SK-N-SH treated with all-trans-retinoic acid at 6 μM for 48 hours (cell line): ENCODE results near the gene APOL2.

ENCODE experiments used
- ATAC-seq: fragments of 200-7000 bp; cut with Tn5 transposase; 3 replicates; pipeline ENCODE4 v1.9.1; 2020; ENCODE audit warnings: mild to moderate bottlenecking, moderate library complexity
- ARNTL ChIP-seq: fragments of 450-650 bp; formaldehyde crosslinking; IDR thresholded peaks from 2 replicates; pipeline ENCODE4 v1.5.0; 2020; ENCODE audit warnings: low read depth, mild to moderate bottlenecking, moderate library complexity, borderline replicate concordance
- CSDC2 ChIP-seq: fragments of 250-450 bp; sonication (Bioruptor Pico); IDR thresholded peaks from 2 replicates; pipeline ENCODE4 v1.5.0; 2020; ENCODE audit warnings: mild to moderate bottlenecking, moderate library complexity
- GLIS3 ChIP-seq: fragments of 250-450 bp; sonication (Bioruptor Pico); IDR thresholded peaks from 2 replicates; pipeline ENCODE4 v1.5.0; 2020; ENCODE audit warnings: mild to moderate bottlenecking, moderate library complexity
- ISL1 ChIP-seq: fragments of 250-450 bp; sonication (Bioruptor Pico); IDR thresholded peaks from 2 replicates; pipeline ENCODE4 v2.1.2; 2022; ENCODE audit warnings: mild to moderate bottlenecking, moderate library complexity
- OSR1 ChIP-seq: fragments of 250-450 bp; sonication (Bioruptor Pico); IDR thresholded peaks from 2 replicates; pipeline ENCODE4 v1.8.0; 2022; ENCODE audit warnings: moderate library complexity, mild to moderate bottlenecking, inconsistent platforms
- PATZ1 ChIP-seq: fragments of 250-450 bp; sonication (Bioruptor Pico); IDR thresholded peaks from 2 replicates; pipeline ENCODE4 v1.8.0; 2020; ENCODE audit warnings: mild to moderate bottlenecking, moderate library complexity, borderline replicate concordance
- PPARA ChIP-seq: fragments of 250-450 bp; sonication (Bioruptor Pico); IDR thresholded peaks from 2 replicates; pipeline ENCODE4 v1.5.0; 2020; ENCODE audit warnings: mild to moderate bottlenecking, borderline replicate concordance
- RARB ChIP-seq: fragments of 250-450 bp; sonication (Bioruptor Pico); IDR thresholded peaks from 2 replicates; pipeline ENCODE4 v1.8.0; 2021; ENCODE audit warnings: mild to moderate bottlenecking, moderate library complexity
- TCF4 ChIP-seq: fragments of 250-450 bp; sonication (Bioruptor Pico); IDR thresholded peaks from 2 replicates; pipeline ENCODE4 v1.8.0; 2021; ENCODE audit warnings: mild to moderate bottlenecking, moderate library complexity, borderline replicate concordance
- TOX ChIP-seq: fragments of 250-450 bp; sonication (Bioruptor Pico); IDR thresholded peaks from 2 replicates; pipeline ENCODE4 v1.8.0; 2021; ENCODE audit warnings: mild to moderate bottlenecking, moderate library complexity, borderline replicate concordance
- TSHZ2 ChIP-seq: fragments of 250-450 bp; sonication (Bioruptor Pico); IDR thresholded peaks from 2 replicates; pipeline ENCODE4 v1.5.0; 2020; ENCODE audit warnings: mild to moderate bottlenecking, moderate library complexity
- ZNF565 ChIP-seq: fragments of 450-650 bp; formaldehyde crosslinking; conservative IDR thresholded peaks from 2 replicates; pipeline ENCODE4 v1.5.0; 2020; ENCODE audit warnings: low read depth, mild to moderate bottlenecking, moderate library complexity
- ZNF70 ChIP-seq: fragments of 450-650 bp; formaldehyde crosslinking; IDR thresholded peaks from 2 replicates; pipeline ENCODE4 v1.5.0; 2020; ENCODE audit warnings: mild to moderate bottlenecking, moderate library complexity
- ZNF8 ChIP-seq: fragments of 450-650 bp; formaldehyde crosslinking; IDR thresholded peaks from 2 replicates; pipeline ENCODE4 v1.5.0; 2020; ENCODE audit warnings: mild to moderate bottlenecking, moderate library complexity
- TF ChIP-seq, protein P1 (sequence below): fragments of 250-450 bp; sonication (Bioruptor Pico); IDR thresholded peaks from 2 replicates; pipeline ENCODE4 v1.5.1; 2021; ENCODE audit warnings: mild to moderate bottlenecking, moderate library complexity
- TF ChIP-seq, protein P2 (sequence below): fragments of 250-450 bp; sonication (Bioruptor Pico); IDR thresholded peaks from 2 replicates; pipeline ENCODE4 v1.8.0; 2021; ENCODE audit warnings: low read depth, mild to moderate bottlenecking, moderate library complexity, borderline replicate concordance

The APOL2 gene

GRCh38 chr22:36282328-36282831 lies 43.1 kb upstream of the APOL2 start:
- TF ChIP-seq GLIS3 (CRISPR knock-in tag) (no peak), ARNTL (CRISPR knock-in tag) (no peak), TSHZ2 (no peak), PPARA (CRISPR knock-in tag) (no peak), ZNF8 (no peak), ZNF565 (CRISPR knock-in tag) (no peak), ZNF70 (CRISPR knock-in tag) (no peak), CSDC2 (CRISPR knock-in tag) (no peak), ISL1 (CRISPR knock-in tag) (no peak)
- TF ChIP-seq, protein P1, sequence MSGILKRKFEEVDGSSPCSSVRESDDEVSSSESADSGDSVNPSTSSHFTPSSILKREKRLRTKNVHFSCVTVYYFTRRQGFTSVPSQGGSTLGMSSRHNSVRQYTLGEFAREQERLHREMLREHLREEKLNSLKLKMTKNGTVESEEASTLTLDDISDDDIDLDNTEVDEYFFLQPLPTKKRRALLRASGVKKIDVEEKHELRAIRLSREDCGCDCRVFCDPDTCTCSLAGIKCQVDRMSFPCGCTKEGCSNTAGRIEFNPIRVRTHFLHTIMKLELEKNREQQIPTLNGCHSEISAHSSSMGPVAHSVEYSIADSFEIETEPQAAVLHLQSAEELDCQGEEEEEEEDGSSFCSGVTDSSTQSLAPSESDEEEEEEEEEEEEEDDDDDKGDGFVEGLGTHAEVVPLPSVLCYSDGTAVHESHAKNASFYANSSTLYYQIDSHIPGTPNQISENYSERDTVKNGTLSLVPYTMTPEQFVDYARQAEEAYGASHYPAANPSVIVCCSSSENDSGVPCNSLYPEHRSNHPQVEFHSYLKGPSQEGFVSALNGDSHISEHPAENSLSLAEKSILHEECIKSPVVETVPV (CRISPR knock-in tag): no peak
- TF ChIP-seq, all 23 proteins: peak for 0
- no peak for ATAC-seq

DNA sequence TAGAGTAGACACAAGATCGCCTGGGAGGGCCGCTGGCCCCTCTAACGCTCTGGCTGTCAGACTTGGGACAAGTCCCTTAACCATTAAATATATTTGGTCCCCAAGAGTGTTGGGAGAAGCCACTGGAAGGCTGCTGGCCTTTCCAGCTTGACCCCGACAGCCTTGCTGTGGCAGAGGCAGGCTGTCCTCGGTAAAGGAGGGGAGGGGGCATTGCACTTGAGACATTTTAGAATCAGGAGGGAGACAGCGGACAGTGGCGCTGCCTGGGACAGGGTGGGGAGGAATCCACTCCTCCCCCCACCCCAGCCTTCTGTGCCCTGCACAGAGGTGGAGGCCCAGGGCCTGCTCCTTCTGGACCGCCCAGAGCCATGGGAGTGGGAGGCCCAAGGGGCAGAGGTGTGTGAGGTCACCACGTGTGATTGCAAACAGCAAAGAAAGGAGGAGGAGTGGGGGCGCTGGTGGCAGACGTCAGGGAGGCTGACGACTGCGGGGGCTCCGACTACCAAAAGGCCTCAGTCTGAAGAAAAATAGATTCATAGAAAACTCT lies 42.5 kb upstream of the APOL2 start:
- TF ChIP-seq, protein P1 (CRISPR knock-in tag): no peak
- TF ChIP-seq RARB (CRISPR knock-in tag): no peak
- TF ChIP-seq PPARA (CRISPR knock-in tag): no peak
- no peak for TF ChIP-seq PATZ1 (CRISPR knock-in tag)
- no peak for TF ChIP-seq OSR1 (CRISPR knock-in tag)
- no peak for TF ChIP-seq ZNF8
- TF ChIP-seq, all 23 proteins: peak for 0
- no peak for ATAC-seq

DNA sequence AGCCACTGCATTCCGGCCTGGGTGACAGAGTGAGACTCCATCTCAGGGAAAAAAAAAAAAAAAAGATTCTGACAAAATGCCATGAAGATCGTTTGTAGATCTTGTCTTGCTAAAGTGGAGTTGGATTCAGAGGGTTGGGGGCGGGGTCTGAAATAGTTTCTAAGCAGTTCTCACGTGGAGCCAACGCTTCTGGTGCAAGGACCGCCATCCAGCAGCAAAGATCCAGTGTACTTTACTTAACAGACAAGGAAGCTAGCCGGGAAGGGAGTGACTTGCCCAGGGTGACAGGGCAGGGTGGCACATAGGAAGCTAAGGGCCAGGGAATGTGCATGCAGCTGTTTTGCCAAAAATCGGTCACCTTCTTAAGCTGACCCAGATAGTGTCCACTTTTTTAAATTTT lies 41.1 kb upstream of the APOL2 start:
- no peak for ATAC-seq
- TF ChIP-seq, protein P2, sequence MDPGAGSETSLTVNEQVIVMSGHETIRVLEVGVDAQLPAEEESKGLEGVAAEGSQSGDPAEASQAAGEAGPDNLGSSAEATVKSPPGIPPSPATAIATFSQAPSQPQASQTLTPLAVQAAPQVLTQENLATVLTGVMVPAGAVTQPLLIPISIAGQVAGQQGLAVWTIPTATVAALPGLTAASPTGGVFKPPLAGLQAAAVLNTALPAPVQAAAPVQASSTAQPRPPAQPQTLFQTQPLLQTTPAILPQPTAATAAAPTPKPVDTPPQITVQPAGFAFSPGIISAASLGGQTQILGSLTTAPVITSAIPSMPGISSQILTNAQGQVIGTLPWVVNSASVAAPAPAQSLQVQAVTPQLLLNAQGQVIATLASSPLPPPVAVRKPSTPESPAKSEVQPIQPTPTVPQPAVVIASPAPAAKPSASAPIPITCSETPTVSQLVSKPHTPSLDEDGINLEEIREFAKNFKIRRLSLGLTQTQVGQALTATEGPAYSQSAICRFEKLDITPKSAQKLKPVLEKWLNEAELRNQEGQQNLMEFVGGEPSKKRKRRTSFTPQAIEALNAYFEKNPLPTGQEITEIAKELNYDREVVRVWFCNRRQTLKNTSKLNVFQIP (CRISPR knock-in tag): no peak
- TF ChIP-seq PPARA (CRISPR knock-in tag) (no peak), TCF4 (CRISPR knock-in tag) (no peak)

DNA sequence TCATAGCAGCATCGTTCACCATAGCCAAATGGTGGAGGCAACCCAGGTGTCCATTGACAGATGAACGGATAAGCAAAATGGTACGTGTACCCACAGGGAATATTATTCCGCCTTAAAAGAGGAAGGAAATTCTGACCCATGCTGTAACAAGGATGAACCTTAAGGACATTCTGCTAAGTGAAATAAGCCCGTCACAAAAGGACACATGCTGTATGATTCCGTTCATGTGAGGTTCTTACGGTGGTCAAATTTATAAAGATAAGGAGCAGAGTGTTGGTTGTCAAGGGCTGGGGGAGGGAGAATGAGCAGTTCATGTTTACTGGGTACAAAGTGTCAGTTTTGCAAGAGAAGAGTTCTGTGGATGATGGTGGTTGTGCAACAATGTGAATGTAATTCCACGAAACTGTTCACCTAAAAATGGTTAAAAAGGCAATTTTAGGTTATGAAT lies 39.9 kb upstream of the APOL2 start:
- no peak for ATAC-seq
- no peak for TF ChIP-seq TOX (CRISPR knock-in tag)
- TF ChIP-seq ISL1 (CRISPR knock-in tag): no peak
